K562 (cell line): Measurements from ENCODE around the gene CNOT6L. TPM values are rescaled to one million over a fixed set of nuclear protein-coding genes. Genes with fewer than 3 reads are reported as not detected.
"Not testable (repeated sequence)": the region's sequence is repeated elsewhere in the genome, so short reads cannot be mapped to it uniquely, and the experiment has no call there.

Experiments used
- ATAC-seq: fragments of 200-7000 bp; cut with Tn5 transposase; 3 replicates; pipeline ENCODE4 v1.9.1; 2020; ENCODE audit warnings: moderate library complexity
- BruUV-seq: library from RNA; stranded (reverse); fragments of 400-500 nt; replicated peaks from 2 replicates; lab custom pipeline; 2021; lab: Mats Ljungman, UMichigan
- CTCF ChIA-PET: fragments of 300-600 bp; formaldehyde crosslinking; extraction: SDS; loops from one replicate; lab custom pipeline; 2021; ENCODE audit warnings: low intra/inter-chr PET ratio; lab: Yijun Ruan, JAX
- POLR2A ChIA-PET: fragments of 300-600, 350-650 bp; sonication (Branson Sonifier 250); formaldehyde crosslinking; extraction: SDS; loops from one replicate; lab custom pipeline; 2021; ENCODE audit warnings: antibody characterized with exemption, inconsistent platforms; lab: Yijun Ruan, JAX
- DNase-seq, 4 experiments: peaks; one replicate each; pipeline versions ENCODE4 v3.0.0 to v3.0.0-alpha.2; 2011 to 2018; ENCODE audit warnings: low spot score in 3 of 4, mixed read lengths in 3 of 4; ENCODE audit errors: extremely low read depth in 1 of 4
- FAIRE-seq: peaks from 2 replicates; lab custom pipeline; 2011; peaks lifted over from hg19 to GRCh38; lab: Jason Lieb, UNC
- H2AFZ ChIP-seq: 2 replicates; pipeline ENCODE4 v1.6.0; 2011; ENCODE audit warnings: low read depth, low read length, control low read depth, inconsistent platforms
- H3K27ac ChIP-seq: fragments of 200-600 bp; 3 replicates; pipeline ENCODE4 v1.8.0; 2011; ENCODE audit warnings: low read depth, mild to moderate bottlenecking, control low read depth, inconsistent platforms, low read length, moderate library complexity, mixed read lengths; ENCODE audit errors: extremely low read depth
- H3K27me3 ChIP-seq, 2 experiments: fragments of 300-600 bp in 1 of 2; 2 replicates in 1 of 2; 3 replicates in 1 of 2; pipeline versions ENCODE4 v1.6.0 to v1.8.0; 2011; ENCODE audit warnings: inconsistent platforms in 2 of 2, low read length in 2 of 2, mild to moderate bottlenecking in 1 of 2, mixed read lengths in 1 of 2, moderate library complexity in 1 of 2; ENCODE audit not compliant: control insufficient read depth in 2 of 2, insufficient read depth in 2 of 2
- H3K36me3 ChIP-seq: fragments of 300-600 bp; 3 replicates; pipeline ENCODE4 v1.8.0; 2011; ENCODE audit warnings: mild to moderate bottlenecking, low read length, inconsistent platforms; ENCODE audit not compliant: control insufficient read depth, insufficient read depth
- H3K4me1 ChIP-seq, 2 experiments: fragments of 200-600 bp in 1 of 2; replicated peaks in 1 of 2; 2 replicates in 1 of 2; 3 replicates in 1 of 2; pipeline versions ENCODE4 v1.5.1 to v1.8.0; 2011; ENCODE audit warnings: inconsistent platforms in 2 of 2, low read length in 2 of 2, mild to moderate bottlenecking in 1 of 2, mixed read lengths in 1 of 2, moderate library complexity in 1 of 2; ENCODE audit not compliant: control insufficient read depth in 2 of 2, insufficient read depth in 2 of 2
- H3K4me2 ChIP-seq: 2 replicates; pipeline ENCODE4 v1.6.1; 2011; ENCODE audit warnings: low read length, control low read depth, inconsistent platforms, mixed read lengths; ENCODE audit not compliant: insufficient read depth
- H3K4me3 ChIP-seq: fragments of 200-600 bp; sonication (generic), shearing (Covaris generic); 2 replicates; pipeline ENCODE4 v1.5.1; 2016; ENCODE audit warnings: control low read depth, inconsistent platforms
- H3K79me2 ChIP-seq: fragments of 200-600 bp; 3 replicates; pipeline ENCODE4 v1.8.0; 2011; ENCODE audit warnings: low read length, inconsistent platforms; ENCODE audit not compliant: control insufficient read depth, insufficient read depth
- H3K9ac ChIP-seq, 2 experiments: 2 replicates each; pipeline versions ENCODE4 v1.6.0 to v1.6.1; 2011; ENCODE audit warnings: low read depth in 2 of 2, low read length in 2 of 2, control low read depth in 1 of 2, inconsistent platforms in 1 of 2, mild to moderate bottlenecking in 1 of 2, mixed read lengths in 1 of 2; ENCODE audit not compliant: insufficient read depth in 1 of 2
- H3K9me1 ChIP-seq: one replicate; pipeline ENCODE4 v1.6.0; 2011; ENCODE audit warnings: inconsistent platforms, mild to moderate bottlenecking, low read length, moderate library complexity; ENCODE audit not compliant: control insufficient read depth, insufficient read depth
- H3K9me3 ChIP-seq: replicated peaks from 2 replicates; pipeline ENCODE4 v1.5.1; 2011; ENCODE audit warnings: low read depth, low read length, inconsistent platforms; ENCODE audit not compliant: control insufficient read depth, insufficient read depth
- H4K20me1 ChIP-seq: replicated peaks from 2 replicates; pipeline ENCODE4 v1.6.1; 2011; ENCODE audit warnings: low read length, inconsistent platforms, mixed read lengths; ENCODE audit not compliant: control insufficient read depth, insufficient read depth
- ATF3 ChIP-seq, 2 experiments: fragments of 450-650 bp in 1 of 2; sonication (generic) in 1 of 2; formaldehyde crosslinking in 1 of 2; IDR thresholded peaks in 1 of 2; conservative IDR thresholded peaks in 1 of 2; 2 replicates each; pipeline versions ENCODE4 v1.6.1 to v1.8.1; 2016 to 2023; ENCODE audit warnings: mild to moderate bottlenecking in 2 of 2, moderate library complexity in 2 of 2, inconsistent platforms in 1 of 2, missing genetic modification reagents in 1 of 2
- ATF4 ChIP-seq: fragments of 450-650 bp; formaldehyde crosslinking; IDR thresholded peaks from 2 replicates; pipeline ENCODE4 v1.4.0; 2022; ENCODE audit warnings: mild to moderate bottlenecking, moderate library complexity
- ATF7 ChIP-seq: fragments of 450-650 bp; IDR thresholded peaks from 2 replicates; pipeline ENCODE4 v1.7.1; 2014; ENCODE audit warnings: mild to moderate bottlenecking, moderate library complexity
- CEBPB ChIP-seq: fragments of 450-650 bp; IDR thresholded peaks from 2 replicates; pipeline ENCODE4 v1.6.1; 2016; ENCODE audit warnings: missing genetic modification characterization, missing compliant biosample characterization
- CEBPG ChIP-seq, 3 experiments: fragments of 200-800 bp in 1 of 3; sonication (Bioruptor generic) in 1 of 3; sonication (generic) in 1 of 3; formaldehyde crosslinking in 1 of 3; IDR thresholded peaks in 2 of 3; conservative IDR thresholded peaks in 1 of 3; 2 replicates each; pipeline versions ENCODE4 v1.6.1 to v1.8.0; 2016 to 2022; ENCODE audit warnings: missing compliant biosample characterization in 2 of 3, missing genetic modification characterization in 2 of 3, mild to moderate bottlenecking in 1 of 3, missing genetic modification reagents in 1 of 3
- EP400 ChIP-seq: fragments of 450-650 bp; IDR thresholded peaks from 2 replicates; pipeline ENCODE4 v1.6.1; 2017; ENCODE audit warnings: antibody characterized with exemption, mild to moderate bottlenecking, moderate library complexity
- JUND ChIP-seq, 2 experiments: IDR thresholded peaks; 2 replicates in 1 of 2; 3 replicates in 1 of 2; pipeline ENCODE4 v1.6.1; 2011; ENCODE audit warnings: borderline replicate concordance in 2 of 2, low read depth in 2 of 2, low read length in 2 of 2, improper control_type of control experiment in 1 of 2, missing biosample characterization in 1 of 2, missing genetic modification characterization in 1 of 2, missing genetic modification reagents in 1 of 2
- SRF ChIP-seq, 2 experiments: fragments of 250-450, 450-650 bp in 1 of 2; sonication (Bioruptor Pico) in 1 of 2; sonication (generic) in 1 of 2; formaldehyde crosslinking; IDR thresholded peaks; 2 replicates each; pipeline versions ENCODE4 v1.5.0 to v1.5.1; 2020 to 2022; ENCODE audit warnings: mild to moderate bottlenecking in 1 of 2, missing genetic modification reagents in 1 of 2
- TRIM24 ChIP-seq, 2 experiments: fragments of 450-650 bp; IDR thresholded peaks; 2 replicates each; pipeline ENCODE4 v1.6.1; 2016
- ZNF589 ChIP-seq: fragments of 200-800 bp; sonication (Bioruptor generic); IDR thresholded peaks from 2 replicates; pipeline ENCODE4 v1.6.1; 2016; ENCODE audit warnings: low read depth, missing genetic modification characterization, missing compliant biosample characterization
- WGBS: fragments of 100-300 bp; shearing (Covaris generic); methylation state at CpG from one replicate; pipeline ENCODE4 v1.1.6; 2016; ENCODE audit warnings: low coverage, mixed read lengths; ENCODE audit not compliant: insufficient coverage; ENCODE audit errors: missing lambda C conversion rate; 5-methylcytosine and 5-hydroxymethylcytosine counted together
- in situ Hi-C: fragments of 300-500 bp; cut with MboI; formaldehyde crosslinking; loops from 4 replicates; pipeline ENCODE4 v1.15.0; 2018; ENCODE audit warnings: inconsistent platforms, mixed read lengths
- intact Hi-C: fragments of 100-400 bp; cut with micrococcal nuclease; formaldehyde crosslinking; loops from 2 replicates; pipeline ENCODE4 v1.14.2; 2022
- polyA plus RNA-seq, 8 experiments: library from polyadenylated mRNA; depleted of rRNA in 4 of 8; stranded (reverse) in 5 of 8; unstranded in 3 of 8; fragments of >200 nt; fragmentation: Nextera tagmentation in 2 of 8; fragmentation: Illumina TruSeq in 1 of 8; extraction: Ambion mirVana in 2 of 8; extraction: Trizol in 1 of 8; gene quantifications; 2 replicates each; pipeline versions ENCODE4 v1.2.1 to v1.2.3, GENCODE V29; 2011 to 2014; ENCODE audit warnings: inconsistent platforms in 1 of 8, missing spikeins in 1 of 8
- total RNA-seq, 7 experiments: library from RNA; depleted of rRNA in 6 of 7; stranded (reverse); fragments of >200 nt in 6 of 7; fragmentation: Illumina TruSeq in 2 of 7; extraction: Trizol in 2 of 7; gene quantifications; 2 replicates each; pipeline versions ENCODE4 v1.2.1 to v1.2.3, GENCODE V29; 2011 to 2021; ENCODE audit warnings: low replicate concordance in 1 of 7

CNOT6L gene
- total and polyA plus RNA-seq, 9 of the 15 experiments (the other 6 are each of a cell fraction or from before 2014, with no cell fraction given): 3.7 to 27.9 (median 6.5) TPM

- H3K79me2 ChIP-seq; BruUV-seq; H3K9me3 ChIP-seq; POLR2A ChIA-PET; H3K36me3 ChIP-seq; H4K20me1 ChIP-seq; H3K9ac ChIP-seq; in situ Hi-C loops; H3K27me3 ChIP-seq; H3K9me1 ChIP-seq; H3K4me2 ChIP-seq; H3K4me1 ChIP-seq; FAIRE-seq; H2AFZ ChIP-seq; CTCF ChIA-PET; intact Hi-C loops; H3K27ac ChIP-seq; DNase-seq; H3K4me3 ChIP-seq; TF ChIP-seq ATF3 (CRISPR knock-in tag; conservative IDR thresholded peaks at IDR 0.05); JUND (tag; IDR thresholded peaks at IDR 0.05; ENCODE audit: borderline replicate concordance, low read depth, low read length): not testable (repeated sequence)
- WGBS: 40% methylated on average over 2 of the region's 3 CpGs
- ATAC-seq: peak; percentile 90
- TF ChIP-seq SRF (CRISPR knock-in tag; IDR thresholded peaks at IDR 0.05): peak; percentile 77 to 97
- TF ChIP-seq ATF7: peak; percentile 94
- peak; percentile 24 to 50; a peak in 2 of 4 replicates for TF ChIP-seq TRIM24 (IDR thresholded peaks at IDR 0.05)
- TF ChIP-seq ATF3 (IDR thresholded peaks at IDR 0.05): peak; percentile 94
- TF ChIP-seq CEBPB: peak; percentile 62; the same call in 1 of the 2 replicates
- peak; percentile 73 for TF ChIP-seq CEBPG (CRISPR knock-in tag; IDR thresholded peaks at IDR 0.05)
- TF ChIP-seq CEBPG (tag; conservative IDR thresholded peaks at IDR 0.05 in 1 of 2, IDR thresholded peaks at IDR 0.05 in 1 of 2): peak; percentile 63 to 89; a peak in 3 of 4 replicates
- TF ChIP-seq ZNF589 (CRISPR knock-in tag): peak; percentile 27; the same call in 1 of the 2 replicates
- peak; percentile 19; the same call in 1 of the 2 replicates for TF ChIP-seq JUND (IDR thresholded peaks at IDR 0.05; ENCODE audit: borderline replicate concordance, low read depth, low read length)
- TF ChIP-seq ATF4: peak; percentile 58; the same call in 1 of the 2 replicates
- peak; percentile 25 for TF ChIP-seq EP400
Observed at GRCh38 chr4:77718500-77718899, 100.7 kb downstream of the CNOT6L start.
